Bronchial epithelial cell (primary cell): ENCODE measurements around the gene SFRP2. TPM values are rescaled to one million over a fixed set of nuclear protein-coding genes. Genes with fewer than 3 reads are reported as not detected.

Experiments used
- DNase-seq: peaks from one replicate; pipeline ENCODE4 v3.0.0-alpha.2; 2010; ENCODE audit warnings: low read depth
- FAIRE-seq: peaks from 2 replicates; lab custom pipeline; 2011; peaks lifted over from hg19 to GRCh38; lab: Jason Lieb, UNC
- H3K27me3 ChIP-seq: 2 replicates; pipeline ENCODE4 v1.5.1; 2011; ENCODE audit warnings: low read length; ENCODE audit not compliant: control insufficient read depth, insufficient read depth
- H3K36me3 ChIP-seq: 2 replicates; pipeline ENCODE4 v1.5.1; 2011; ENCODE audit warnings: low read length; ENCODE audit not compliant: control insufficient read depth, insufficient read depth
- H3K4me3 ChIP-seq: 2 replicates; pipeline ENCODE4 v1.5.1; 2011; ENCODE audit warnings: mild to moderate bottlenecking, low read depth, low read length, control low read depth
- CTCF ChIP-seq: IDR thresholded peaks from 2 replicates; pipeline ENCODE4 v1.5.1; 2011; ENCODE audit warnings: mild to moderate bottlenecking, moderate library complexity, low read length, control low read depth, inconsistent platforms; ENCODE audit not compliant: insufficient read depth, severe bottlenecking
- total RNA-seq: library from RNA; depleted of rRNA; stranded (reverse); fragments of >200 nt; gene quantifications from 2 replicates; pipeline ENCODE4 v1.2.1, GENCODE V29; 2014

Gene SFRP2
- not detected in 2 replicates for total RNA-seq

GRCh38 chr4:153788413-153789276, at the start of gene SFRP2:
TSS of gene SFRP2 (minus strand) at chr4:153789083. CDS start at chr4:153788835, 248 bp downstream.
- Histone ChIP-seq H3K36me3 (no peaks in the 10 kb centered on the region), H3K4me3 (no peak within 1 kb of the TSS), H3K27me3 (peaks cover 49% of the 10 kb centered on the region)
- FAIRE-seq, result no peak
- no peak for TF ChIP-seq CTCF
- DNase-seq, result no peak

GRCh38 chr4:153838564-153838963, 49.7 kb upstream of the SFRP2 start:
- H3K27me3 ChIP-seq, result no peaks in the 10 kb centered on the region
- TF ChIP-seq CTCF, result no peak
- no peak overlapping the region for H3K4me3 ChIP-seq
- no peak for FAIRE-seq
- H3K36me3 ChIP-seq, result no peaks in the 10 kb centered on the region
- DNase-seq, result no peak

- no peak overlapping the region for H3K4me3 ChIP-seq
- no peaks in the 10 kb centered on the region for H3K27me3 ChIP-seq
These were observed 46.0 kb upstream of the SFRP2 start for GRCh38 chr4:153834901-153835300.

GRCh38 chr4:153832720-153833287, 43.9 kb upstream of the SFRP2 start:
- DNase-seq (no peak), FAIRE-seq (no peak)
- TF ChIP-seq CTCF, result no peak
- Histone ChIP-seq H3K4me3 (no peak overlapping the region), H3K36me3 (no peaks in the 10 kb centered on the region), H3K27me3 (no peaks in the 10 kb centered on the region)

More at GRCh38 chr4:153834901-153835300, 46.0 kb upstream of the SFRP2 start:
- TF ChIP-seq CTCF, result no peak
- FAIRE-seq, result no peak
- no peak for DNase-seq
- no peaks in the 10 kb centered on the region for H3K36me3 ChIP-seq

- no peak for FAIRE-seq
- Histone ChIP-seq H3K4me3 (no peak overlapping the region), H3K36me3 (no peaks in the 10 kb centered on the region), H3K27me3 (no peaks in the 10 kb centered on the region)
- TF ChIP-seq CTCF, result no peak
- no peak for DNase-seq
These were observed 43.2 kb upstream of the SFRP2 start for GRCh38 chr4:153832054-153832453.
